Panc1 (cell line): ENCODE data around the gene GAMT.

Experiments used
- POLR2AphosphoS5 ChIP-seq: IDR thresholded peaks from 2 replicates; pipeline ENCODE4 v1.6.1; 2012; ENCODE audit warnings: mild to moderate bottlenecking, low read depth, low read length, moderate library complexity
- SIN3A ChIP-seq: IDR thresholded peaks from 2 replicates; pipeline ENCODE4 v1.6.1; 2012; ENCODE audit warnings: low read depth, mild to moderate bottlenecking, low read length, moderate library complexity, borderline replicate concordance; ENCODE audit not compliant: insufficient read depth
- TF ChIP-seq, protein P1 (sequence below): fragments of 450-650 bp; IDR thresholded peaks from 2 replicates; pipeline ENCODE4 v1.5.1; 2017; ENCODE audit warnings: mild to moderate bottlenecking

DNA sequence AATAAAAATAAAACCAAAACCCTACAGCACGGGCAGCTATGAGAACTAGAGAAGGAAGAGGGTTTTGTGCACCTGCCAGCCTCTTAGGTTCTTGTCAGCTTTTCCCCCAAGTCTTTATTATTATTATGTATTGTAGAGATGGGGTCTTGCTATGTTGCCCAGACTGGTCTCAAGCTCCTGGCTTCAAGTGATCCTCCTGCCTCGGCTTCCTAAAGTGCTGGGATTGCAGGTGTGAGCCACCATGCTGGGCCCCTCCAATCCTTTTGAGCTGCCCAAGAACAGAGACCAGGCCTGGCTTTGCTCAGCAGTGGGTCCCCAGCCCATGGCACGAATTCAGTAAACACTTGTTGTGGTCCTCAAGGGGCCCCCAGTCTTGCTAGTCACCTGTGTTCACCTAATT, 19.1 kb downstream of the GAMT start:
- no peak for TF ChIP-seq POLR2AphosphoS5
- TF ChIP-seq, protein P1, sequence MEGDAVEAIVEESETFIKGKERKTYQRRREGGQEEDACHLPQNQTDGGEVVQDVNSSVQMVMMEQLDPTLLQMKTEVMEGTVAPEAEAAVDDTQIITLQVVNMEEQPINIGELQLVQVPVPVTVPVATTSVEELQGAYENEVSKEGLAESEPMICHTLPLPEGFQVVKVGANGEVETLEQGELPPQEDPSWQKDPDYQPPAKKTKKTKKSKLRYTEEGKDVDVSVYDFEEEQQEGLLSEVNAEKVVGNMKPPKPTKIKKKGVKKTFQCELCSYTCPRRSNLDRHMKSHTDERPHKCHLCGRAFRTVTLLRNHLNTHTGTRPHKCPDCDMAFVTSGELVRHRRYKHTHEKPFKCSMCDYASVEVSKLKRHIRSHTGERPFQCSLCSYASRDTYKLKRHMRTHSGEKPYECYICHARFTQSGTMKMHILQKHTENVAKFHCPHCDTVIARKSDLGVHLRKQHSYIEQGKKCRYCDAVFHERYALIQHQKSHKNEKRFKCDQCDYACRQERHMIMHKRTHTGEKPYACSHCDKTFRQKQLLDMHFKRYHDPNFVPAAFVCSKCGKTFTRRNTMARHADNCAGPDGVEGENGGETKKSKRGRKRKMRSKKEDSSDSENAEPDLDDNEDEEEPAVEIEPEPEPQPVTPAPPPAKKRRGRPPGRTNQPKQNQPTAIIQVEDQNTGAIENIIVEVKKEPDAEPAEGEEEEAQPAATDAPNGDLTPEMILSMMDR, result no peak
- no peak for TF ChIP-seq SIN3A
